SJSA1 (cell line): ENCODE data around the gene METTL25B. TPM values are rescaled to one million over a fixed set of nuclear protein-coding genes. Genes with fewer than 3 reads are reported as not detected.

Experiments used
- DNase-seq, 2 experiments: peaks; one replicate each; pipeline ENCODE4 v3.0.0-alpha.2; 2015 to 2020; ENCODE audit warnings: low spot score in 2 of 2, low read depth in 1 of 2
- H3K27ac ChIP-seq: fragments of 250-450 bp; sonication (Bioruptor Pico); 2 replicates; pipeline ENCODE4 v1.5.1; 2020; ENCODE audit warnings: mild to moderate bottlenecking, moderate library complexity
- H3K27me3 ChIP-seq: fragments of 250-450 bp; sonication (Bioruptor Pico); replicated peaks from 2 replicates; pipeline ENCODE4 v1.5.1; 2020; ENCODE audit warnings: mild to moderate bottlenecking, moderate library complexity
- H3K36me3 ChIP-seq: fragments of 250-450 bp; sonication (Bioruptor Pico); 2 replicates; pipeline ENCODE4 v1.5.1; 2020; ENCODE audit warnings: mild to moderate bottlenecking
- H3K4me1 ChIP-seq: fragments of 250-450 bp; sonication (Bioruptor Pico); replicated peaks from 2 replicates; pipeline ENCODE4 v1.6.1; 2021; ENCODE audit warnings: mild to moderate bottlenecking
- H3K4me3 ChIP-seq: fragments of 250-450 bp; sonication (Bioruptor Pico); 2 replicates; pipeline ENCODE4 v1.5.1; 2020; ENCODE audit warnings: mild to moderate bottlenecking
- H3K9me3 ChIP-seq: fragments of 250-450 bp; sonication (Bioruptor Pico); replicated peaks from 2 replicates; pipeline ENCODE4 v1.5.1; 2020; ENCODE audit warnings: mild to moderate bottlenecking
- total RNA-seq: library from RNA; depleted of rRNA; stranded (reverse); fragments of >200 nt; shearing (Covaris generic); gene quantifications from 2 replicates; pipeline ENCODE4 v1.2.3, GENCODE V29; 2014

The METTL25B gene
- total RNA-seq, 1 experiment from 2014 or later: 6.4 TPM

DNA sequence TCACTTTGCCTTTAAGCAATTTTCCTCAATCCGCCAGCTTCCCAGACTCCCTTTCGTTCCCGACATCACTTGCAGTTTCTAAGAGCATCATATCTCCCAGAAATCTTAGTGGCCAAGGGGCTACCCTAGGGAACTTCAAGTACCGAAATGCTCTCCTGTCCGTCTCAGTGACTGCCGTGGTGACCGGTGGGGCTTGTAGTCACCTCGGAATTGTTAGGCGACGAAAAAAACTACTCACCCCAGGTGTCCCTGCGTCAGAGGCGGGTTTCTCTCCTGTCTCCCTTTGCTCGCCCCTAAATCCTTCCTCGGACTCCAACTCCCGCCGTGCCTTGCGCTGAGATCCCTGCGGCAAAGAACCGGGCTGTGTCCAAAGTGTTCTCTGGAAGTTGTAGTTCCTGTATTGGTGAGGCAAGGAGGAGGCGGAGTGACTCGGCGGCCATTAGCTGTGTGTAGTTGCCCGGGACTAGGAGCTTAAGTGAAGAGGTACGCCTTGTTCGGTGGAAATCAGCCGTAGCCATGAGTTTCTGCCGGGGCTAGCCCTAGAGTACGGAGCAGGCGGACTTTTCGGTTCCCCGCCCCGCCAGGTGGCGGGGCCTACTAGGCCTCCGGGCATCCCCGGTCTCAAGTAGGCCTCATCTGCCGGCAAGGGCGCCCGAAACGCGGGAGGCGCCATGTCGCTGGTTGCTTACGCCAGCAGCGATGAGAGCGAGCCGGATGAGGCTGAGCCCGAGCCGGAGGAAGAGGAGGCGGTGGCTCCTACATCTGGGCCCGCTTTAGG is 39.0 kb downstream of the METTL25B start, which contains the start of gene PRCC:
TSS of gene PRCC (plus strand) at position 435 of the 778 bp plus-strand sequence. CDS start at position 672, 237 bp downstream.
- Histone ChIP-seq H3K27ac (peak within 1 kb of the TSS; percentile 49), H3K4me1 (peaks cover 20% of the 10 kb centered on the region), H3K4me3 (peak within 1 kb of the TSS; percentile 62), H3K27me3 (no peaks in the 10 kb centered on the region), H3K9me3 (no peaks in the 10 kb centered on the region), H3K36me3 (peaks cover 28% of the 10 kb centered on the region)
- DNase-seq: peak; percentile 99

DNA sequence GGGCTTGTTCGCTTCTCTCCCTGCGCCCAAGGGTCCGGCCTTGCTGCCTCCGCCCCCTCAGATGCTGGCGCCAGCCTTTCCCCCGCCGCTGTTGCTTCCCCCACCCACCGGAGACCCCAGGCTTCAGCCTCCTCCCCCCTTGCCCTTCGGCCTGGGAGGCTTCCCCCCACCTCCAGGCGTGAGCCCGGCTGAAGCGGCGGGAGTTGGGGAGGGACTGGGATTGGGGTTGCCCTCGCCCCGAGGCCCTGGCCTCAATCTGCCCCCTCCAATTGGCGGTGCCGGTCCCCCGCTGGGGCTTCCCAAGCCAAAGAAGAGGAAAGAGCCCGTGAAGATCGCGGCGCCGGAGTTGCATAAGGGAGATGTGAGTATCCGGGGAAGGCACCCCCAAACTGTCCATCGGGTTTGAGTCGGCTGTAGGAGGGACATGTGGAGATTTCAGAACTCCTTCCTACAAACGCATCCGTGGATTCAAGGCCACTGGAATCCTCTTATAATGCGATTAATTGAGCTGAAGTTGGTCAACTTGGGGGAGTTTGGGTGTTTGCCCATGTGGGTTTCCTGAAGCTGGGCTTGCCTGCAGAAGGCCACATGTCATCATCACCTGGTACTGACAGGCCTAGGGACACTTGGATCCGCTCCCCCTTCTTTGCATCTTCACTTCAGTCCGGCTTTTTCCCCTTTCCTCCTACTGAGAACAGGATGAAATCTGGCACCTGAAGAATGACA is 39.8 kb downstream of the METTL25B start:
- Histone ChIP-seq H3K27me3 (no peaks in the 10 kb centered on the region), H3K9me3 (no peaks in the 10 kb centered on the region), H3K36me3 (peaks cover 35% of the 10 kb centered on the region), H3K27ac (peak overlapping the region; percentile 49), H3K4me1 (peaks cover 20% of the 10 kb centered on the region), H3K4me3 (peak overlapping the region; percentile 62)
- peak; percentile 33 to 50 for DNase-seq

DNA sequence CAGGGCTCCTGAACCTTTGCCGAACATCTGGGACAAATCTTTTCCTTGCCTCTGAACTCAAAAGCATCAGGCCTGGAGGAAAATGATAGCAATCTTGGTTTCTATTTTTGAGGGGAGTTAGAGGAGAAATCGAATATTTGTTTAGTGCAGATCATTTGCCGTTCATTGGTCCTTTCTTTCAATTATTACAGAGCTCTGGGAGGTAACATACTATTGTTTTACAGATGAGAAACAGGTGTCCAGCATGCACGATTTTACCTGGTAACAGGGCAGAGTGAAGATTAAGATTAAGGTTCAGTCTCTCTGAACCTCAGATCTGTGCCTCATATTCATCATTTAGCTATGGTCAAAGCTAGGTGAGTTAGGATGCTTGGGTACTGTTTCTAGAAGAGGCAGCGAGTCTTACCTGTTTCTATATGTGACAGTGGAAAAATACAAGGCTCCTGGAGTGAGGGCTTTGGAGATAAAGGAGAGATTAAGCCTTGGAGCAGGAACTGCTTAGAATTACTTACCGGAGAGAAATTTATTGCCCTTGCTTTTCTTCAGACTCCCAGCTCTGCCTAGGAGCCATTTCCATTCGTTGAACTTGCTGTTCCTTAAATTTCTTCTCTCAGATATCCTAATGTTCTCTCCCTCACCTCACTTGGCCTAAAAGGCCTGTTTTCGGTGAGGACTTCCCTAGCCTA is 40.5 kb downstream of the METTL25B start:
- H3K27me3 ChIP-seq: no peaks in the 10 kb centered on the region
- DNase-seq: no peak
- H3K4me3 ChIP-seq: peak overlapping the region; percentile 62
- H3K9me3 ChIP-seq: no peaks in the 10 kb centered on the region
- peaks cover 20% of the 10 kb centered on the region for H3K4me1 ChIP-seq
- no peak overlapping the region for H3K27ac ChIP-seq
- peaks cover 42% of the 10 kb centered on the region for H3K36me3 ChIP-seq

- Histone ChIP-seq H3K9me3 (no peaks in the 10 kb centered on the region), H3K36me3 (peaks cover 46% of the 10 kb centered on the region), H3K27me3 (no peaks in the 10 kb centered on the region), H3K4me1 (peaks cover 10% of the 10 kb centered on the region), H3K4me3 (no peak overlapping the region), H3K27ac (no peak overlapping the region)
- no peak for DNase-seq
Measured at GRCh38 chr1:156772222-156772621, 44.0 kb downstream of the METTL25B start.

- Histone ChIP-seq H3K9me3 (no peaks in the 10 kb centered on the region), H3K27me3 (no peaks in the 10 kb centered on the region), H3K4me3 (no peak overlapping the region), H3K36me3 (peaks cover 46% of the 10 kb centered on the region), H3K4me1 (peaks cover 10% of the 10 kb centered on the region), H3K27ac (no peak overlapping the region)
- DNase-seq: no peak
Measured at GRCh38 chr1:156772728-156773497, 44.6 kb downstream of the METTL25B start.

DNA sequence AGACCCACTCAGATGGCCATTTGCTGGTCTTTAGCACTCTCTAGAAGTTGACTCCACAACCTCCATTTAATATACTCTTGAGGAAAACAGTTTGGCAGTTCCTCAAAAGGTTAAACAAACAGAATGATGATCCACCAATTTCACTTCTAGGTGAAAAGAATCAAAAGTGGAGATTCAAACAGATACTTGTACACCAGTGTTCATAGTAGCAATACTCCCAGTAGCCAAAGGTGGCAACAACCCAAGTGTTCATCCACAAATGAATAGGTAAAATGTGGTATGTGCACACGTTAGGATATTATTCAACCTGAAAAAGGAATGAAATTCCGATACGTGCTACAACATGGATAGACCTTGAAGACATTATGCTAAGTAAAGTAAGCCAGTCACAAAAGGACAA is 45.3 kb downstream of the METTL25B start:
- no peak for DNase-seq
- peaks cover 43% of the 10 kb centered on the region for H3K36me3 ChIP-seq
- no peak overlapping the region for H3K27ac ChIP-seq

DNA sequence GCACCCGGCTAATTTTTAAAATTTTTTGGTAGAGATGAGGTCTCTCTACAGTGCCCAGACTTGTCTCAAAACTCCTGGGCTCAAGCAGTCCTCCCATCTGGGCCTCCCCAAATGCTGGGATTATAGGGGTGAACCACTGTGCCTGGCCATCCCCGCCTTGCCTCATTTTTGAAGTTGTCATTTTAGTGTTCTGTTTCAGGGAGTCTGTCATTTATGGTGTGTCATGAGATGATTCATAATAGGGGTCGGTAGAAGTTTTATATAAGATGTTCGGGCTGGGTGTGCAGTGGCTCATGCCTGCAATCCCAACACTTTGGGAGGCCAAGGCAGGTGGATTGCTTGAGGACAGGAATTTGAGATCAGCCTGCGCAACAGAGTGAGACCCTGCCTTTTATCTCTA is 47.5 kb downstream of the METTL25B start:
- H3K4me1 ChIP-seq: no peaks in the 10 kb centered on the region
- no peak for DNase-seq

More for the DNA sequence above, 45.3 kb downstream of the METTL25B start:
- no peaks in the 10 kb centered on the region for H3K9me3 ChIP-seq
- no peak overlapping the region for H3K4me3 ChIP-seq
- H3K4me1 ChIP-seq: peaks cover 7% of the 10 kb centered on the region
- no peaks in the 10 kb centered on the region for H3K27me3 ChIP-seq

DNA sequence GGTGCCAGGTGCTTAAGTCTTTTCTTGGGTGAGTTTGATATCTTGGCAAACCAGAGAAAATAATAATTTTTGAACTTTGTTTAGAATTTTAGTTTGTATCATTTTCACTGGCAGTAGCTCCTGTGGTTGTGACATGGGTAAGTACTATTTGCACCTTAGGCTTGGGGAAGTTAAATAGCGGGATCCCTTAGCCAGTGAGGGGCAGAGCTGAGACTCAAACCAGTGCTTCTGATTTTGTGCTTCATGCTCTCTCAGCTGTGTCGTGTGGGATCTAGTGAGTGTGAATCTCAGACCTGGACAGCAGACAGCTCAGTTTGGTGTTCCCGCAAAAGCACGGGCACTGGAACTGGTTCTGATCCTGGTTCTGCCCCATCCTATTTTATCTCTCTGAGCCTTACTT is 48.7 kb downstream of the METTL25B start:
- Histone ChIP-seq H3K36me3 (peaks cover 33% of the 10 kb centered on the region), H3K9me3 (no peaks in the 10 kb centered on the region), H3K27me3 (no peaks in the 10 kb centered on the region), H3K27ac (no peak overlapping the region), H3K4me3 (no peak overlapping the region), H3K4me1 (no peaks in the 10 kb centered on the region)
- no peak for DNase-seq

More for the DNA sequence above, 47.5 kb downstream of the METTL25B start:
- Histone ChIP-seq H3K27ac (no peak overlapping the region), H3K4me3 (no peak overlapping the region), H3K36me3 (peaks cover 28% of the 10 kb centered on the region), H3K27me3 (no peaks in the 10 kb centered on the region), H3K9me3 (no peaks in the 10 kb centered on the region)

DNA sequence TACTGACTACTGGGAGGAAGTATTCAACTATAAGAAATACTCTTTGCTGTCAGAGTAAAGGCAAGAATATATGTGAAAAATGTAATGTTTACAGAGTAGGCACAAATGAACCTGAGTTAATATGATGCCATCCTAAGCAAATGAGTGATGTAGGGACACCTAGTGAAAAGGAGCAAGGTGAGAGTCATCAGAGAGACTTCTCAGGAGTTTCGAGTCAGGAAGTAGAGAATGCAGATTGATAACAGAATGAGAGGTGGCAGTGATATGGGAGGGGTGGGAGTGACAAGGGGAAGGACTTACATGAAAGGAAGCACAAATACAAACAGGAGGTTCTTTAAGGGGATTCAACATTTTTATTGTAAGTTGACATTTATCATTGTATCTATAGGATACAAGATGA is 49.3 kb downstream of the METTL25B start:
- Histone ChIP-seq H3K36me3 (peaks cover 33% of the 10 kb centered on the region), H3K4me3 (no peak overlapping the region), H3K27ac (no peak overlapping the region), H3K4me1 (no peaks in the 10 kb centered on the region), H3K27me3 (no peaks in the 10 kb centered on the region), H3K9me3 (no peaks in the 10 kb centered on the region)
- no peak for DNase-seq

GRCh38 chr1:156781585-156782186 is 53.4 kb downstream of the METTL25B start:
- H3K9me3 ChIP-seq: no peaks in the 10 kb centered on the region
- no peaks in the 10 kb centered on the region for H3K4me1 ChIP-seq
- no peak overlapping the region for H3K27ac ChIP-seq
- H3K27me3 ChIP-seq: no peaks in the 10 kb centered on the region
- peaks cover 55% of the 10 kb centered on the region for H3K36me3 ChIP-seq
- no peak overlapping the region for H3K4me3 ChIP-seq
- DNase-seq: no peak

- Histone ChIP-seq H3K27me3 (no peaks in the 10 kb centered on the region), H3K36me3 (peaks cover 85% of the 10 kb centered on the region), H3K4me3 (no peak overlapping the region), H3K4me1 (no peaks in the 10 kb centered on the region), H3K9me3 (no peaks in the 10 kb centered on the region), H3K27ac (no peak overlapping the region)
- DNase-seq: no peak
Measured at GRCh38 chr1:156785458-156785857, 57.2 kb downstream of the METTL25B start.
